CD4-positive, alpha-beta T cell (primary cell): Measurements from ENCODE around the gene IER5. TPM values are rescaled to one million over a fixed set of nuclear protein-coding genes. Genes with fewer than 3 reads are reported as not detected.

Source experiments
- ATAC-seq: fragments of 200-7000 bp; cut with Tn5 transposase; one replicate; pipeline ENCODE4 v1.10.0; 2022; ENCODE audit warnings: mild to moderate bottlenecking; ENCODE audit not compliant: poor library complexity
- CTCF ChIA-PET: fragments of 350-600 bp; sonication (Branson Sonifier 250); formaldehyde crosslinking; loops from one replicate; lab custom pipeline; 2021; ENCODE audit warnings: antibody characterized with exemption, inconsistent platforms; lab: Charles Lee
- POLR2A ChIA-PET: fragments of 350-600 bp; sonication (Branson Sonifier 250); formaldehyde crosslinking; loops from one replicate; lab custom pipeline; 2021; ENCODE audit warnings: antibody characterized with exemption, inconsistent platforms; lab: Charles Lee
- DNase-seq, 14 experiments: peaks; one replicate each; pipeline ENCODE4 v3.0.0-alpha.2; 2013 to 2020; ENCODE audit warnings: mixed read lengths in 2 of 14
- H3K27ac ChIP-seq, 2 donors: one replicate each; pipeline versions ENCODE4 v1.5.1 to v1.7.0; 2013; ENCODE audit warnings: low read length in 2 of 2, low read depth in 1 of 2, mild to moderate bottlenecking in 1 of 2
- H3K27me3 ChIP-seq, 2 experiments: 1 replicate in 1 of 2; 2 replicates in 1 of 2; pipeline versions ENCODE4 v1.6.1 to v1.7.0; 2013; ENCODE audit warnings: low read length in 2 of 2, control low read depth in 1 of 2, mild to moderate bottlenecking in 1 of 2, moderate library complexity in 1 of 2; ENCODE audit not compliant: insufficient read depth in 2 of 2, control insufficient read depth in 1 of 2
- H3K36me3 ChIP-seq: one replicate; pipeline ENCODE4 v1.6.1; 2013; ENCODE audit warnings: low read length, control low read depth; ENCODE audit not compliant: insufficient read depth
- H3K4me1 ChIP-seq: one replicate; pipeline ENCODE4 v1.6.1; 2013; ENCODE audit warnings: low read length, control low read depth; ENCODE audit not compliant: insufficient read depth
- H3K4me3 ChIP-seq: one replicate; pipeline ENCODE4 v1.5.1; 2013; ENCODE audit warnings: mild to moderate bottlenecking, low read length, moderate library complexity
- H3K9me3 ChIP-seq, 2 experiments: 1 replicate in 1 of 2; 2 replicates in 1 of 2; pipeline versions ENCODE4 v1.6.1 to v1.7.0; 2013; ENCODE audit warnings: low read length in 2 of 2, mild to moderate bottlenecking in 2 of 2, control low read depth in 1 of 2, moderate library complexity in 1 of 2; ENCODE audit not compliant: control insufficient read depth in 1 of 2, insufficient read depth in 1 of 2
- H3K27ac Mint-ChIP-seq: one replicate; pipeline ENCODE4 v1.8.0; 2020; ENCODE audit warnings: mixed read lengths
- H3K27me3 Mint-ChIP-seq: one replicate; pipeline ENCODE4 v1.8.0; 2021; ENCODE audit warnings: mixed read lengths
- H3K36me3 Mint-ChIP-seq: one replicate; pipeline ENCODE4 v1.8.0; 2021; ENCODE audit warnings: low read depth, mixed read lengths
- H3K4me1 Mint-ChIP-seq: one replicate; pipeline ENCODE4 v1.8.0; 2021; ENCODE audit warnings: low read depth, mixed read lengths
- H3K4me3 Mint-ChIP-seq: one replicate; pipeline ENCODE4 v1.8.0; 2020; ENCODE audit warnings: mild to moderate bottlenecking, mixed read lengths
- H3K9me3 Mint-ChIP-seq: one replicate; pipeline ENCODE4 v1.8.0; 2020; ENCODE audit warnings: mixed read lengths
- CTCF ChIP-seq: fragments of 200-600 bp; IDR thresholded peaks from one replicate; pipeline ENCODE4 v1.8.0; 2022; ENCODE audit warnings: antibody characterized with exemption, mild to moderate bottlenecking
- intact Hi-C, 2 experiments: fragments of 100-400 bp; cut with DNase I in 1 of 2; cut with micrococcal nuclease in 1 of 2; formaldehyde crosslinking; loops; one replicate each; pipeline versions ENCODE4 v1.15.1 to v1.9.0; 2023 to 2025; cut with DNase I, micrococcal nuclease
- total RNA-seq, 174 experiments: library from RNA in 2 of 174; stranded (reverse) in 2 of 174; gene quantifications; one replicate each; pipeline ENCODE4 v1.2.3 and lab custom pipeline; 2021 to 2026

The IER5 gene
- total RNA-seq, 2 experiments from 2014 or later, result 53.8 to 54.1 TPM

- DNase-seq, result no peak
- no peak for ATAC-seq
- H3K4me1 Mint-ChIP-seq, result peaks cover 19% of the 10 kb centered on the region
Observed at GRCh38 chr1:181131255-181131941, 42.9 kb downstream of the IER5 start.

GRCh38 chr1:181133441-181133951 lies 45.0 kb downstream of the IER5 start:
- no peaks in the 10 kb centered on the region for H3K27me3 ChIP-seq
- TF ChIP-seq CTCF, result no peak
- H3K4me1 Mint-ChIP-seq, result peaks cover 19% of the 10 kb centered on the region
- CTCF ChIA-PET, result interaction anchor here (0.6 to 1.7 kb wide), 3 partner anchors 9 to 50 kb away, joined by 3 to 4 read pairs (median 4); no protein-coding TSS in a partner anchor
- H3K9me3 Mint-ChIP-seq, result no peaks in the 10 kb centered on the region
- peaks cover 5% of the 10 kb centered on the region for H3K27me3 Mint-ChIP-seq
- no peak overlapping the region for H3K4me3 ChIP-seq
- no peak for DNase-seq
- intact Hi-C loops, result no loop called here
- no peak overlapping the region for H3K27ac Mint-ChIP-seq
- H3K27ac ChIP-seq, result no peak overlapping the region
- H3K36me3 ChIP-seq, result no peaks in the 10 kb centered on the region
- no peaks in the 10 kb centered on the region for H3K36me3 Mint-ChIP-seq
- H3K4me1 ChIP-seq, result peaks cover 16% of the 10 kb centered on the region
- POLR2A ChIA-PET, result interaction anchor here (1.6 kb wide), 1 partner anchor 45 kb away, joined by 3 read pairs; no protein-coding TSS in a partner anchor
- H3K4me3 Mint-ChIP-seq, result no peak overlapping the region
- peaks cover 0 to 9% of the 10 kb centered on the region in 2 experiments for H3K9me3 ChIP-seq
- no peak for ATAC-seq

More at GRCh38 chr1:181131255-181131941, 42.9 kb downstream of the IER5 start:
- Mint-ChIP-seq H3K27me3 (peaks cover 5% of the 10 kb centered on the region), H3K27ac (no peak overlapping the region), H3K4me3 (no peak overlapping the region), H3K36me3 (no peaks in the 10 kb centered on the region), H3K9me3 (no peaks in the 10 kb centered on the region)
- Histone ChIP-seq H3K4me1 (peaks cover 14% of the 10 kb centered on the region), H3K27ac (no peak overlapping the region), H3K27me3 (no peaks in the 10 kb centered on the region), H3K36me3 (no peaks in the 10 kb centered on the region), H3K9me3 (peaks cover 0 to 9% of the 10 kb centered on the region in 2 experiments), H3K4me3 (no peak overlapping the region)
- POLR2A ChIA-PET, result no interaction called here
- intact Hi-C loops, result no loop called here
- no peak for TF ChIP-seq CTCF
- CTCF ChIA-PET, result interaction anchor here (1.7 kb wide), 1 partner anchor 47 kb away, joined by 4 read pairs; no protein-coding TSS in a partner anchor

GRCh38 chr1:181133969-181134418 lies 45.5 kb downstream of the IER5 start:
- Histone ChIP-seq H3K27me3 (no peaks in the 10 kb centered on the region), H3K4me3 (no peak overlapping the region), H3K9me3 (peaks cover 0 to 9% of the 10 kb centered on the region in 2 experiments), H3K36me3 (no peaks in the 10 kb centered on the region), H3K27ac (no peak overlapping the region), H3K4me1 (peaks cover 17% of the 10 kb centered on the region)
- DNase-seq, result no peak
- Mint-ChIP-seq H3K4me3 (no peak overlapping the region), H3K27me3 (peaks cover 3% of the 10 kb centered on the region), H3K4me1 (peaks cover 24% of the 10 kb centered on the region), H3K36me3 (no peaks in the 10 kb centered on the region), H3K9me3 (no peaks in the 10 kb centered on the region), H3K27ac (no peak overlapping the region)
- ChIA-PET POLR2A (interaction anchor here (1.6 kb wide), 1 partner anchor 45 kb away, joined by 3 read pairs; no protein-coding TSS in a partner anchor), CTCF (no interaction called here)
- intact Hi-C loops, result no loop called here
- no peak for TF ChIP-seq CTCF
- no peak for ATAC-seq
